Mesothelial cell of epicardium (in vitro differentiated cells): ENCODE data around the gene TDRD6. TPM values are rescaled to one million over a fixed set of nuclear protein-coding genes. Genes with fewer than 3 reads are reported as not detected.

Experiments used
- DNase-seq, 2 experiments: peaks; one replicate each; pipeline ENCODE4 v3.0.0; 2021; ENCODE audit warnings: low spot score in 2 of 2; ENCODE audit not compliant: unreplicated experiment in 2 of 2
- H3K27ac Mint-ChIP-seq: 2 replicates; pipeline ENCODE4 v1.8.0; 2021; ENCODE audit warnings: mixed read lengths
- H3K27me3 Mint-ChIP-seq: 2 replicates; pipeline ENCODE4 v1.8.0; 2021; ENCODE audit warnings: low read depth, mixed read lengths
- H3K36me3 Mint-ChIP-seq: 2 replicates; pipeline ENCODE4 v1.8.0; 2021; ENCODE audit warnings: mixed read lengths
- H3K4me1 Mint-ChIP-seq: 2 replicates; pipeline ENCODE4 v1.8.0; 2021; ENCODE audit warnings: mixed read lengths
- H3K4me3 Mint-ChIP-seq: 2 replicates; pipeline ENCODE4 v1.8.0; 2021; ENCODE audit warnings: mild to moderate bottlenecking, moderate library complexity, mixed read lengths
- H3K9me3 Mint-ChIP-seq: 2 replicates; pipeline ENCODE4 v1.8.0; 2021; ENCODE audit warnings: mixed read lengths
- CTCF ChIP-seq: fragments of 200-600 bp; sonication (generic); IDR thresholded peaks from one replicate; pipeline ENCODE4 v1.5.0; 2021; ENCODE audit warnings: antibody characterized with exemption; ENCODE audit not compliant: unreplicated experiment
- total RNA-seq: library from RNA; stranded (reverse); gene quantifications from 3 replicates; pipeline ENCODE4 v1.2.1, GENCODE V29; 2021

Gene TDRD6
- total RNA-seq, 1 donor from 2014 or later = 0.51 TPM

- H3K4me3 Mint-ChIP-seq = no peak overlapping the region
These were observed 18.8 kb downstream of the TDRD6 start for GRCh38 chr6:46706464-46706863.

GRCh38 chr6:46711491-46711890 lies 23.8 kb downstream of the TDRD6 start:
- no peak for DNase-seq
- peaks cover 22% of the 10 kb centered on the region for H3K27me3 Mint-ChIP-seq
- no peaks in the 10 kb centered on the region for H3K36me3 Mint-ChIP-seq
- TF ChIP-seq CTCF = no peak
- no peak overlapping the region for H3K4me3 Mint-ChIP-seq
- H3K27ac Mint-ChIP-seq = no peak overlapping the region
- H3K9me3 Mint-ChIP-seq = no peaks in the 10 kb centered on the region
- no peaks in the 10 kb centered on the region for H3K4me1 Mint-ChIP-seq

More at GRCh38 chr6:46706464-46706863, 18.8 kb downstream of the TDRD6 start:
- Mint-ChIP-seq H3K36me3 (no peaks in the 10 kb centered on the region), H3K27ac (no peak overlapping the region), H3K9me3 (no peaks in the 10 kb centered on the region), H3K27me3 (peaks cover 36% of the 10 kb centered on the region), H3K4me1 (no peaks in the 10 kb centered on the region)
- no peak for TF ChIP-seq CTCF
- no peak for DNase-seq

- no peak overlapping the region for H3K27ac Mint-ChIP-seq
- TF ChIP-seq CTCF = no peak
- no peak overlapping the region for H3K4me3 Mint-ChIP-seq
- DNase-seq = no peak
- peaks cover 44% of the 10 kb centered on the region for H3K27me3 Mint-ChIP-seq
- no peaks in the 10 kb centered on the region for H3K36me3 Mint-ChIP-seq
- H3K4me1 Mint-ChIP-seq = no peaks in the 10 kb centered on the region
- H3K9me3 Mint-ChIP-seq = no peaks in the 10 kb centered on the region
These were observed 27.5 kb downstream of the TDRD6 start for GRCh38 chr6:46715141-46715540.

- no peak for TF ChIP-seq CTCF
- no peaks in the 10 kb centered on the region for H3K4me1 Mint-ChIP-seq
These were observed 31.4 kb downstream of the TDRD6 start for GRCh38 chr6:46719099-46719498.

GRCh38 chr6:46720401-46720800 lies 32.7 kb downstream of the TDRD6 start:
- Mint-ChIP-seq H3K36me3 (no peaks in the 10 kb centered on the region), H3K4me1 (no peaks in the 10 kb centered on the region), H3K4me3 (no peak overlapping the region), H3K27ac (no peak overlapping the region), H3K27me3 (peaks cover 62% of the 10 kb centered on the region), H3K9me3 (no peaks in the 10 kb centered on the region)
- no peak for DNase-seq
- TF ChIP-seq CTCF = no peak

More at GRCh38 chr6:46719099-46719498, 31.4 kb downstream of the TDRD6 start:
- no peak overlapping the region for H3K4me3 Mint-ChIP-seq
- H3K9me3 Mint-ChIP-seq = no peaks in the 10 kb centered on the region
- peaks cover 51% of the 10 kb centered on the region for H3K27me3 Mint-ChIP-seq
- no peaks in the 10 kb centered on the region for H3K36me3 Mint-ChIP-seq
- no peak for DNase-seq
- no peak overlapping the region for H3K27ac Mint-ChIP-seq

GRCh38 chr6:46729787-46730326 lies 42.2 kb downstream of the TDRD6 start:
- no peak for TF ChIP-seq CTCF
- Mint-ChIP-seq H3K4me1 (peaks cover 6% of the 10 kb centered on the region), H3K27ac (no peak overlapping the region), H3K4me3 (no peak overlapping the region), H3K27me3 (peaks cover 69% of the 10 kb centered on the region), H3K36me3 (no peaks in the 10 kb centered on the region), H3K9me3 (no peaks in the 10 kb centered on the region)
- DNase-seq = no peak
